RWPE2 (cell line): ENCODE measurements around the gene CALCA.

Experiments used
- ATAC-seq: fragments of 200-7000 bp; cut with Tn5 transposase; 3 replicates; pipeline ENCODE4 v1.9.1; 2021; ENCODE audit warnings: low read depth
- DNase-seq: peaks from one replicate; pipeline ENCODE4 v3.0.0-alpha.2; 2020; ENCODE audit warnings: low spot score
- H3K27ac ChIP-seq: fragments of 450-650 bp; 2 replicates; pipeline ENCODE4 v1.5.1; 2017; ENCODE audit warnings: mild to moderate bottlenecking; ENCODE audit not compliant: poor library complexity, severe bottlenecking
- H3K27me3 ChIP-seq: fragments of 250-450 bp; sonication (Bioruptor Pico); 2 replicates; pipeline ENCODE4 v1.5.1; 2021; ENCODE audit warnings: mild to moderate bottlenecking, moderate library complexity; ENCODE audit not compliant: insufficient read depth, poor library complexity, severe bottlenecking
- H3K36me3 ChIP-seq: fragments of 250-450 bp; sonication (Bioruptor Pico); 2 replicates; pipeline ENCODE4 v1.5.1; 2020; ENCODE audit warnings: low read depth, mild to moderate bottlenecking, moderate library complexity
- H3K4me1 ChIP-seq: fragments of 250-450 bp; sonication (Bioruptor Pico); 2 replicates; pipeline ENCODE4 v1.5.1; 2021; ENCODE audit warnings: mild to moderate bottlenecking, moderate library complexity; ENCODE audit not compliant: insufficient read depth, poor library complexity, severe bottlenecking
- H3K4me3 ChIP-seq: fragments of 250-450 bp; sonication (Bioruptor Pico); 2 replicates; pipeline ENCODE4 v1.5.1; 2021; ENCODE audit warnings: mild to moderate bottlenecking, moderate library complexity; ENCODE audit not compliant: severe bottlenecking
- H3K9me3 ChIP-seq: fragments of 250-450 bp; sonication (Bioruptor Pico); 2 replicates; pipeline ENCODE4 v1.5.1; 2021; ENCODE audit warnings: mild to moderate bottlenecking, moderate library complexity; ENCODE audit not compliant: severe bottlenecking
- CTCF ChIP-seq: fragments of 450-650 bp; IDR thresholded peaks from one replicate; pipeline ENCODE4 v1.5.1; 2017; ENCODE audit warnings: mild to moderate bottlenecking, moderate library complexity; ENCODE audit not compliant: poor library complexity, severe bottlenecking

CALCA gene

GRCh38 chr11:14956111-14956510 lies 16.0 kb downstream of the CALCA start:
- no peak for TF ChIP-seq CTCF
- Histone ChIP-seq H3K4me3 (no peak overlapping the region), H3K9me3 (no peaks in the 10 kb centered on the region), H3K27ac (no peak overlapping the region), H3K36me3 (no peaks in the 10 kb centered on the region), H3K27me3 (peaks cover 2% of the 10 kb centered on the region), H3K4me1 (no peaks in the 10 kb centered on the region)
- no peak for ATAC-seq
- no peak for DNase-seq

- DNase-seq (no peak), ATAC-seq (no peak; the same call in 2 of the 3 replicates)
- no peak overlapping the region for H3K4me3 ChIP-seq
- H3K27ac ChIP-seq = no peak overlapping the region
- H3K36me3 ChIP-seq = no peaks in the 10 kb centered on the region
- H3K4me1 ChIP-seq = no peaks in the 10 kb centered on the region
- H3K27me3 ChIP-seq = peaks cover 2% of the 10 kb centered on the region
- H3K9me3 ChIP-seq = no peaks in the 10 kb centered on the region
- TF ChIP-seq CTCF = no peak
These were observed 17.6 kb downstream of the CALCA start for GRCh38 chr11:14954581-14954980.

GRCh38 chr11:14953904-14954303 lies 18.2 kb downstream of the CALCA start:
- H3K4me3 ChIP-seq = no peak overlapping the region
- H3K4me1 ChIP-seq = no peaks in the 10 kb centered on the region
- no peak for TF ChIP-seq CTCF
- ATAC-seq (no peak), DNase-seq (no peak)
- no peaks in the 10 kb centered on the region for H3K36me3 ChIP-seq
- H3K27ac ChIP-seq = no peak overlapping the region
- H3K9me3 ChIP-seq = no peaks in the 10 kb centered on the region
- H3K27me3 ChIP-seq = peaks cover 2% of the 10 kb centered on the region

GRCh38 chr11:14949437-14950147 lies 22.6 kb downstream of the CALCA start:
- Histone ChIP-seq H3K36me3 (no peaks in the 10 kb centered on the region), H3K27me3 (peaks cover 3% of the 10 kb centered on the region)
- no peak for ATAC-seq

More at GRCh38 chr11:14949437-14950147, 22.6 kb downstream of the CALCA start:
- DNase-seq = no peak
- no peak overlapping the region for H3K4me3 ChIP-seq
- H3K4me1 ChIP-seq = no peaks in the 10 kb centered on the region
- no peaks in the 10 kb centered on the region for H3K9me3 ChIP-seq
- no peak for TF ChIP-seq CTCF
- no peak overlapping the region for H3K27ac ChIP-seq
